Adrenal gland (tissue), 5 donors: ENCODE measurements around the gene AGAP1.

Source experiments
- POLR2A ChIP-seq, 2 donors: fragments of 450-650 bp; IDR thresholded peaks; one replicate each; pipeline ENCODE4 v1.6.1; 2017; ENCODE audit warnings: antibody characterized with exemption in 2 of 2, mild to moderate bottlenecking in 2 of 2, moderate library complexity in 1 of 2
- TF ChIP-seq, protein P1 (sequence below), 6 experiments: fragments of 450-650 bp in 4 of 6; fragments of 200-600 bp in 2 of 6; sonication (generic) in 1 of 6; IDR thresholded peaks; 1 replicate in 5 of 6; 2 replicates in 1 of 6; pipeline versions ENCODE4 v1.5.1 to v1.8.0; 2016 to 2021; ENCODE audit warnings: antibody characterized with exemption in 6 of 6, mild to moderate bottlenecking in 2 of 6, moderate library complexity in 1 of 6
- donor health status: DM: no; HTN: no; CAD: no.

DNA sequence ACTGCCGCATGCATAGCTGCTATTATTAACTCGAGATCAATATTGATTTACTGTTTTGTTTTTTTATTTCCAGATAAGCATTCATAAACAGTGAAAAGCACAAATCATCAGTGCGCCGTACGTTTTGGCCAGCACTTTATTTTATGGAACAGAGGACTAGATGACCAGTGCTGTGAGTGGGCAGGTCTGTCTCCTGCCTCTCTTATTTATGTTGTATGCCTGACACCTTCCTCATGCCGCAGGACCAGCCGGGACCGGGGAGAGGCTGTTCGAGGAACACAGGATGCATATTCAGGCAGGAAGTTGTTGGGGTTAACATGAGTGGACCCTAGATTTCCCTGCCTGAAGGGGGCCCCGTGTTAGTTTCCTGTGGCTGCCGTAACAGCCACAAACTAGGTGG is 72.6 kb downstream of the AGAP1 start:
- no peak for TF ChIP-seq POLR2A (IDR thresholded peaks at IDR 0.05)
- TF ChIP-seq, protein P1, sequence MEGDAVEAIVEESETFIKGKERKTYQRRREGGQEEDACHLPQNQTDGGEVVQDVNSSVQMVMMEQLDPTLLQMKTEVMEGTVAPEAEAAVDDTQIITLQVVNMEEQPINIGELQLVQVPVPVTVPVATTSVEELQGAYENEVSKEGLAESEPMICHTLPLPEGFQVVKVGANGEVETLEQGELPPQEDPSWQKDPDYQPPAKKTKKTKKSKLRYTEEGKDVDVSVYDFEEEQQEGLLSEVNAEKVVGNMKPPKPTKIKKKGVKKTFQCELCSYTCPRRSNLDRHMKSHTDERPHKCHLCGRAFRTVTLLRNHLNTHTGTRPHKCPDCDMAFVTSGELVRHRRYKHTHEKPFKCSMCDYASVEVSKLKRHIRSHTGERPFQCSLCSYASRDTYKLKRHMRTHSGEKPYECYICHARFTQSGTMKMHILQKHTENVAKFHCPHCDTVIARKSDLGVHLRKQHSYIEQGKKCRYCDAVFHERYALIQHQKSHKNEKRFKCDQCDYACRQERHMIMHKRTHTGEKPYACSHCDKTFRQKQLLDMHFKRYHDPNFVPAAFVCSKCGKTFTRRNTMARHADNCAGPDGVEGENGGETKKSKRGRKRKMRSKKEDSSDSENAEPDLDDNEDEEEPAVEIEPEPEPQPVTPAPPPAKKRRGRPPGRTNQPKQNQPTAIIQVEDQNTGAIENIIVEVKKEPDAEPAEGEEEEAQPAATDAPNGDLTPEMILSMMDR (IDR thresholded peaks at IDR 0.05): no peak
